Activated naive CD4-positive, alpha-beta T cell treated with anti-CD3 and anti-CD28 coated beads, Interleukin-2, amount 50 U/mL, for 16 hours (primary cell): ENCODE data around the gene SDK1.
"Not testable (repeated sequence)": the region's sequence is repeated elsewhere in the genome, so short reads cannot be mapped to it uniquely, and the experiment has no call there.

Experiments
- DNase-seq: peaks from one replicate; pipeline ENCODE4 v3.0.0-alpha.2; 2020

Gene SDK1

GRCh38 chr7:4245135-4245865, 944.2 kb downstream of the SDK1 start:
- DNase-seq = no peak

GRCh38 chr7:4245866-4246470, 944.9 kb downstream of the SDK1 start:
- DNase-seq = no peak

- DNase-seq = no peak
Measured at GRCh38 chr7:4246536-4246935, 945.5 kb downstream of the SDK1 start.

GRCh38 chr7:4247106-4247876, 946.2 kb downstream of the SDK1 start:
- DNase-seq = no peak

- no peak for DNase-seq
Measured at GRCh38 chr7:4248295-4248694, 947.2 kb downstream of the SDK1 start.

- no peak for DNase-seq
Measured at GRCh38 chr7:4249241-4249640, 948.2 kb downstream of the SDK1 start.

- no peak for DNase-seq
Measured at GRCh38 chr7:4255336-4255735, 954.3 kb downstream of the SDK1 start.

- no peak for DNase-seq
Measured at GRCh38 chr7:4256286-4256685, 955.2 kb downstream of the SDK1 start.

GRCh38 chr7:4257146-4258111, 956.4 kb downstream of the SDK1 start:
- no peak for DNase-seq

- DNase-seq = not testable (repeated sequence)
Measured at GRCh38 chr7:4260116-4260515, 959.1 kb downstream of the SDK1 start.

- no peak for DNase-seq
Measured at GRCh38 chr7:4260867-4261600, 960.0 kb downstream of the SDK1 start.

- no peak for DNase-seq
Measured at GRCh38 chr7:4261601-4261960, 960.5 kb downstream of the SDK1 start.

- DNase-seq = not testable (repeated sequence)
Measured at GRCh38 chr7:4264206-4264605, 963.2 kb downstream of the SDK1 start.

- no peak for DNase-seq
Measured at GRCh38 chr7:4265066-4265465, 964.0 kb downstream of the SDK1 start.

- DNase-seq = no peak
Measured at GRCh38 chr7:4265676-4266075, 964.6 kb downstream of the SDK1 start.

- no peak for DNase-seq
Measured at GRCh38 chr7:4266270-4267040, 965.4 kb downstream of the SDK1 start.

GRCh38 chr7:4267341-4268039, 966.4 kb downstream of the SDK1 start:
- DNase-seq = no peak

GRCh38 chr7:4268040-4268965, 967.3 kb downstream of the SDK1 start:
- DNase-seq = no peak

- DNase-seq = no peak
Measured at GRCh38 chr7:4269086-4269485, 968.0 kb downstream of the SDK1 start.

GRCh38 chr7:4269746-4270145, 968.7 kb downstream of the SDK1 start:
- DNase-seq = no peak
